ENCODE data around the gene RTP3.
A peak's percentile ranks its signal among the peaks of the same experiment; 100 is the strongest.

The RTP3 gene

DNA sequence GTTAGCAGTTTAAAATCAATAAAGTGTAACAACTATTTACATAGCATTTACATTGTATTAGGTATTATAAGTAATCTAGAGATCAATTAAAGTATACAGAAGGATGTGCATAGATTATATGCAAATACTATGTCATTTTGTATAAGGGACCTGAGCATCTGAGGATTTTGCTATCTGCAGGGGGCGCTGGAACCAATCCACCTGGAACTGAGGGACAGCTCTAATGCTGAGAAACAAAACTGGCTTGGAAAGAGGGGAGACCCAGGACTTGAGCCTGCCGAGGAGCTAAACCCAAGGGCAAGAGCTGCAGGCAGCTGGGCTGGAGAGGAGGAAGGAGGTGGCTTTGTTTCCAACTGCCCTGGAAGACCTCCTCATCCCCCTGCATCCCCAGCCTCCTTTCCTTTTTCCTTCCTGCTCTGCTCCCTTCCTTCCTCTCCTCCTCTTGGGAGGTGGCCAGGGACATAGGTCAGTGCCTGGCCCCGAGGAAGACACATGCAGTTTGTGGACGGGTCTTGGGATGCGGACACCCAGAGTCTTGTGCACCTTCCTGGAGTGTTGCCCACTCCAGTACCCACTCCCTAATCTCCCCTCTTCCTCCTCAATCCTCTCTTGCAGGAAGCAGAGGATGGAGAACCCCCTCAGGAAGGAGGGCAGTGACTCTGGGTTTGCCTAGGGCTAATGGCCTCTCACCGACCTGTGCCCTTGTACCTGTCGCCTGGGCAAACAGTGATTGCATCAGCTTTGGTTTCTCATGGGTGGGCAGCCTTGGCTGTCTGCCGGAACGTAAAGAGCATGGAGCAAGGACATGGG, 825 bp upstream of the RTP3 start:
- TF ChIP-seq, protein P1, sequence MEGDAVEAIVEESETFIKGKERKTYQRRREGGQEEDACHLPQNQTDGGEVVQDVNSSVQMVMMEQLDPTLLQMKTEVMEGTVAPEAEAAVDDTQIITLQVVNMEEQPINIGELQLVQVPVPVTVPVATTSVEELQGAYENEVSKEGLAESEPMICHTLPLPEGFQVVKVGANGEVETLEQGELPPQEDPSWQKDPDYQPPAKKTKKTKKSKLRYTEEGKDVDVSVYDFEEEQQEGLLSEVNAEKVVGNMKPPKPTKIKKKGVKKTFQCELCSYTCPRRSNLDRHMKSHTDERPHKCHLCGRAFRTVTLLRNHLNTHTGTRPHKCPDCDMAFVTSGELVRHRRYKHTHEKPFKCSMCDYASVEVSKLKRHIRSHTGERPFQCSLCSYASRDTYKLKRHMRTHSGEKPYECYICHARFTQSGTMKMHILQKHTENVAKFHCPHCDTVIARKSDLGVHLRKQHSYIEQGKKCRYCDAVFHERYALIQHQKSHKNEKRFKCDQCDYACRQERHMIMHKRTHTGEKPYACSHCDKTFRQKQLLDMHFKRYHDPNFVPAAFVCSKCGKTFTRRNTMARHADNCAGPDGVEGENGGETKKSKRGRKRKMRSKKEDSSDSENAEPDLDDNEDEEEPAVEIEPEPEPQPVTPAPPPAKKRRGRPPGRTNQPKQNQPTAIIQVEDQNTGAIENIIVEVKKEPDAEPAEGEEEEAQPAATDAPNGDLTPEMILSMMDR (IDR thresholded peaks at IDR 0.05), result peak; percentile 6
- H3K4me3 ChIP-seq (ENCODE audit: low read depth, low read length), result no peak overlapping the region

DNA sequence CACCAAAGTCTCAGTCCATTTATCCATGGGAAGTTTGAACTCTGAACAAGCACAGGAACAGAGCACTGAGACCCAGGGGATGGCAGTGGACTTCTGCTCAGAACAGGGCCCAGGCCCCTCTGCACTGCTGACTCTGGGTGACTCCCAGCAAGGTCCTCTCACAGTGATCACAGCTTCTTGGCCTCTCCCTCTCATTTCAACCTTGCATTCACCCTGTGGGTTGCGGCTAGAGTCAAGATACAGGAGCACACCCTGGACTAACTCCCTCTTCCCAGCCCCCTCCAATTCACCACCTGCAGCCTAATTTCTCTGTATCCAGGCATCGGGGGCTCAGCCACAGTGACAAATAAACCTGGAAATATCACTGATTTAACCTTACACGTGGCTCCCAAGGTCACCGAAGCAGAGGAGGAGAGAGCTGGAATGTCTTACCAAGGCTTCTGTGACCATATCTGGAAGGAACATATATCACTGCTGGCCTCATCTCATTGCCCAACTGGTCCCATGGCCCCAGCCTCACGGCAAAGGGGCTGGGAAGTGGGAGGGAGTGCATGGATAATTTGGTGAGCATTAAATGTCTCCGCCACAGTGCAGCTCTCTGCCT, 1.2 kb downstream of the RTP3 start:
- H3K27me3 ChIP-seq (ENCODE audit: control insufficient read depth, insufficient read depth, low read length), result no peaks in the 10 kb centered on the region
- no peak overlapping the region for H3K9ac ChIP-seq
- no peak overlapping the region for H2AFZ ChIP-seq
- H3K36me3 ChIP-seq (ENCODE audit: control insufficient read depth, insufficient read depth, low read length), result no peaks in the 10 kb centered on the region
- no peak overlapping the region for H3K4me2 ChIP-seq (ENCODE audit: low read length)
- TF ChIP-seq, protein P1 (IDR thresholded peaks at IDR 0.05), result no peak
- no peaks in the 10 kb centered on the region for H3K79me2 ChIP-seq
- no peaks in the 10 kb centered on the region for H3K9me3 ChIP-seq (ENCODE audit: control insufficient read depth, low read length)
- peaks cover 12% of the 10 kb centered on the region for H3K4me1 ChIP-seq
- H3K27ac ChIP-seq, result no peak overlapping the region
- H3K4me3 ChIP-seq (ENCODE audit: low read depth, low read length), result no peak overlapping the region

More for the DNA sequence above, 825 bp upstream of the RTP3 start:
- H3K9ac ChIP-seq, result no peak overlapping the region
- H3K9me3 ChIP-seq (ENCODE audit: control insufficient read depth, low read length), result no peaks in the 10 kb centered on the region
- H3K36me3 ChIP-seq (ENCODE audit: control insufficient read depth, insufficient read depth, low read length), result no peaks in the 10 kb centered on the region
- no peak overlapping the region for H3K4me2 ChIP-seq (ENCODE audit: low read length)
- H2AFZ ChIP-seq, result no peak overlapping the region
- H3K4me1 ChIP-seq, result peaks cover 8% of the 10 kb centered on the region
- H3K79me2 ChIP-seq, result no peaks in the 10 kb centered on the region
- no peaks in the 10 kb centered on the region for H3K27me3 ChIP-seq (ENCODE audit: control insufficient read depth, insufficient read depth, low read length)
- H3K27ac ChIP-seq, result no peak overlapping the region

DNA sequence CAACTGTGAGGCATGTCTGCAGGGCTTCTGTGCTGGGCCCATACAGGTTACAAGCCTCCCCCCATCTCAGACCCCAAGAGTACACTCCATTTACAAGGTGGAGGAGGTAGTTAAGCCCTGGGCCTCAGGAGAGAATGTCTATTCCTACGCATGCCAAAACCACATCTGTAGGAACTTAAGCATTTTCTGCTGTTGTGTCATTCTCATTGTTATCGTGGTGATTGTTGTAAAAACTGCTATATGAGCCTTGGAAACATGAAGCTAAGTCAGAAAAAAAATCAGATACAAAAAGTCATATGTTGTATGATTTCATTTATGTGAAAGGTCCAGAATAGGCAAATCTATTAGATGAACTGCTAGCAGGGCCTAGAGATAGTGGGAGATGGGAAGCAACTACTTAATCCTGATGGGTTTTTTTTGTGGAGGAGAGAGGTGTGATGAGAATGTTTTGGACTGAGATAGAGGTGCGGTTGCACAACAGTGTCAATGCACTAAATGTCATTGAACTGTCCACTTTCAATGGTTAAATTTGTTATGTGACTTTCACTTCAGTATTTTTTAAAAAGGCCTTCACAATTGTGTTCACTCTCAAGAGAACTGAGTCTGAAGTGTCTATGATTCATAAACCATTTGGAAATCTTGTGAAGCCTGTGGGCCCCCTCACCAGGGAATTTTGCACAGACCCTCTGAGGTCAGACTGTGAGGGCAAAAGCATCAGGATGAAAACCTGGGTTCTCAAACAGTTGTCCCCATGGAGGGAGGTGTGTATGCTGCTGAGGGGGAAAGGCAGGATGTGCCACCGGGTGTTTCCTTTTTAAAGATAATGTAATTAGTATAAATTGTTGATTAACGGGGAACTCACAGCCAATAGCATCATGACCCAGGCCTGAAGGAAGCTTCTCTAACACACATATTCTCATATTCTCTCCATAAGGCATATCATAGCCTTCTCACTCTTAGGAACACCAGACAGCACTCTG, 3.2 kb downstream of the RTP3 start:
- no peak overlapping the region for H3K9ac ChIP-seq
- H3K36me3 ChIP-seq (ENCODE audit: control insufficient read depth, insufficient read depth, low read length), result no peaks in the 10 kb centered on the region
- H2AFZ ChIP-seq, result peak overlapping the region; percentile 65
- H3K4me2 ChIP-seq (ENCODE audit: low read length), result no peak overlapping the region
- H3K79me2 ChIP-seq, result no peaks in the 10 kb centered on the region
- no peaks in the 10 kb centered on the region for H3K27me3 ChIP-seq (ENCODE audit: control insufficient read depth, insufficient read depth, low read length)
- TF ChIP-seq, protein P1 (IDR thresholded peaks at IDR 0.05), result no peak
- H3K27ac ChIP-seq, result no peak overlapping the region
- H3K9me3 ChIP-seq (ENCODE audit: control insufficient read depth, low read length), result no peaks in the 10 kb centered on the region
- H3K4me3 ChIP-seq (ENCODE audit: low read depth, low read length), result no peak overlapping the region
- peaks cover 12% of the 10 kb centered on the region for H3K4me1 ChIP-seq

DNA sequence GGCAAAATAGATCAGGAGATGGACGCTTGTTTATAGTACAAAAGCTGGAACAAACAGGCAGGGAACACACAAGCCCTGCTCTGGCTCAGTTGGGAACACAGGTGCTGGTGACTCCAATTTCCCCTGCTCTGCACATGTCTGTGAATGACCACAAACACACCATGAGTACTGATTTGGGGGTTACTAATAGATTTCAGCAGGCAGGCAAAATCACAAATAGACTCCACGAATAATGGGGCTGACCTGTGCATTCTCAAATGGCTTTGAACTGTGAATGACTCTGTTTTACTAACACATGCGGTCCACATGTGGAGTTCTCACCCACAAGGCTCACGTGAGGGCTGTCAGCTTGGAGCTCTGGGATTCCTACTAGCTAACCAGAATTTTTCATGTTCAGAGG, 3.9 kb downstream of the RTP3 start:
- no peaks in the 10 kb centered on the region for H3K36me3 ChIP-seq (ENCODE audit: control insufficient read depth, insufficient read depth, low read length)
- H3K27me3 ChIP-seq (ENCODE audit: control insufficient read depth, insufficient read depth, low read length), result no peaks in the 10 kb centered on the region
- no peak overlapping the region for H3K4me3 ChIP-seq (ENCODE audit: low read depth, low read length)
- TF ChIP-seq, protein P1 (IDR thresholded peaks at IDR 0.05), result no peak
- H2AFZ ChIP-seq, result peak overlapping the region; percentile 65
- H3K27ac ChIP-seq, result no peak overlapping the region
- H3K79me2 ChIP-seq, result no peaks in the 10 kb centered on the region
- peaks cover 12% of the 10 kb centered on the region for H3K4me1 ChIP-seq
- no peaks in the 10 kb centered on the region for H3K9me3 ChIP-seq (ENCODE audit: control insufficient read depth, low read length)
- H3K9ac ChIP-seq, result no peak overlapping the region
- H3K4me2 ChIP-seq (ENCODE audit: low read length), result peak overlapping the region; percentile 22
